HG03025 (cell line): Measurements from ENCODE around the gene PPIP5K2.
"Not testable (repeated sequence)": the region's sequence is repeated elsewhere in the genome, so short reads cannot be mapped to it uniquely, and the experiment has no call there.

ENCODE experiments used
- ATAC-seq: cut with Tn5 transposase; IDR thresholded peaks from one replicate; pipeline ENCODE4 v1.9.1; 2021; ENCODE audit warnings: mild to moderate bottlenecking, moderate library complexity; ENCODE audit not compliant: unreplicated experiment, low FRiP score

PPIP5K2 gene

DNA sequence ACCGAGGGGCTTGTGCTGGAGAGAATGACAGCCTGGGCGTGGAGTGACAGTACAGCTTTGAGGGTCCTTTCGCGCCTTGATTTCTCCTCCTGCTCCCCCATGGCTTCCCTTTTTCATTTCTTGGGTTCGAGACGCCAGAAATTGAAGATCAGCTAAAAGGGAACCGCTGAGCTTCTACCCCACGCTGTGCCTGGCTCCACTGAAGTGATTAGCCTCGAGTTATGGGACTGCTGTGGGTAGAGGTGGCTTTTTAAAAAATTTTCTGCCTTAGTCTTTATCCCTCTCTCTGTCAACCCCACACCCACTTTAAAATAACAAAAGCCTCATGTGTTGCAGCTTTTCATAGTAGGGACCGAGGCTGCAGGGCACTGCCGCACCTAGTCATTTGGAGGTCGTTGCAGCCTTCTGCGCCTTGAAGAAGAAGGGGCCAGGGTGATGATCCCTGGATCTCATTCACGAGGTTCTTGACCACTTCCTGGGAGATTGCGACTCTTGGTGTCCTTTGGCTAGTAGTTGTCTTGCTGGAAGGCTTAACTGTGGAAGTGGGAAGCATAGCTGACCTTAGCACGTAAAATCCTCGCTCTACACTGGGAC is 603 bp downstream of the PPIP5K2 start:
- ATAC-seq: peak; percentile 2

- ATAC-seq: no peak
Measured at GRCh38 chr5:103122242-103122641, 2.1 kb downstream of the PPIP5K2 start.

DNA sequence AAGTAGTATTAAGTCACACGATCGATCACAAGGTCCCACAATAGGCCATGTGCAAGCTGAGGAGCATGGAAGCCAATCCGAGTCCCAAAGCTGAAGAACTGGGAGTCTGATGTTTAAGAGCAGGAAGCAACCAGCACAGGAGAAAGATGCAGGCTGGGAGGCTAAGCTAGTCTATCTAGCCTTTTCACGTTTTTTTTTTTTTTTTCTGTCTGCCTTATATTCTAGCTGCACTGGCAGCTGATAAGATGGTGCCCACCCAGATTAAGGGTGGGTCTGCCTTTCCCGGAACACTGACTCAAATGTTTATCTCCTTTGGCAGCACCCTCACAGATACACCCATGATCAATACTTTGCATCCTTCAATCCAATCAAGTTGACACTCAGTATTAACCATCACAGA is 6.5 kb downstream of the PPIP5K2 start:
- no peak for ATAC-seq

- ATAC-seq: no peak
Measured at GRCh38 chr5:103127292-103127817, 7.3 kb downstream of the PPIP5K2 start.

DNA sequence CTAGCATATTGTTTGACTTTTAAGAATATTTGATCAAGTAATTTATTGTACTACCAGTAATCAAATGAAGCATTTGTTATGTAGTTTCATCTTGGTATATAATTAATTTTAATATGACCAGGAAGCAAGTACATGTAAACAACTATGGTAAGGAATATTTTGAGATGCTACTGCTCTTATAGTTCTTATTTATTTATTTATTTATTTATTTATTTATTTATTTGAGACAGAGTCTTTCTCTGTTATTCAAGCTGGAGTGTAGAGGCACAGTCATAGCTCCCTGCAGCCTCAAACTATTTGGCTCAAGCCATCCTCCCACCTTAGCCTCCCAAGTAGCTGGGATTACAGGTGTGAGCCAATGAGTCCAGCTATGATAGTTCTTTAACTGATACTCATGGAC is 8.1 kb downstream of the PPIP5K2 start:
- ATAC-seq: no peak

- ATAC-seq: no peak
Measured at GRCh38 chr5:103132684-103133083, 12.6 kb downstream of the PPIP5K2 start.

DNA sequence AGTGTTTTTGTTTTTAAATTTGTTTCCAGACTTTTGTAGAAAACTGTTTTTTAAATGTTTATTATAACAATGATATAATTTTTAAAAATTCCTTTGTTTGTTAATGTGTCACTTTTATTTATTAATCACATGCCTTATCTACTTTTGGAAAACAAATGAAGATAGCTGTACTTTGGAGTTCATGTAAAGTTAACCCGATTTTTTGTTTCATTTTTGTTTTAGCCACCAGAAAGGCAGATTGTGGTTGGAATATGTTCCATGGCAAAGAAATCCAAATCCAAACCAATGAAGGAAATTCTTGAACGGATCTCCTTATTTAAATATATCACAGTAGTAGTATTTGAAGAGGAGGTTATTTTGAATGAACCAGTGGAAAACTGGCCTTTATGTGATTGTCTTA is 13.1 kb downstream of the PPIP5K2 start:
- ATAC-seq: no peak

- no peak for ATAC-seq
Measured at GRCh38 chr5:103135461-103135860, 15.4 kb downstream of the PPIP5K2 start.

DNA sequence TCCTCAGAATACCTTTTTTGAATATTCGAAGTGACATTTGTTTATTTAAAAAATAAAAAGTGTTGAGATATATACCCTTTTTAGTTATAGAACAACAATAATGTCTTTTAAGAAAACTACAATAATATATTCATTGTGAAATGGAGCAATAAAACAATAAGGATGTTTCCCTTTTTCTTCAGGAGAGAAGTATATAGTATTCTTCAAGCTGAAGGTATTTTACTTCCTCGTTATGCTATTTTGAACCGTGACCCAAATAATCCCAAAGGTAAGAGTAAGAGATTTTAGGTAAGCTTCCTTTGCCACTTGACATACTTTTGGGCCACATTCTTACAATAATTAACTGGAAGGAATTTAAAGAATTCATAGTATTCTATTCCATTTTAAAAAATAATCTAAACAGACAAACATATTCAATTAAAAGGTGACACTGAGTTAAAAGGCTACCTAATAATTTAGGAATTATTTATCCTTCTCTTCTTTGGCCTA is 18.1 kb downstream of the PPIP5K2 start:
- no peak for ATAC-seq

DNA sequence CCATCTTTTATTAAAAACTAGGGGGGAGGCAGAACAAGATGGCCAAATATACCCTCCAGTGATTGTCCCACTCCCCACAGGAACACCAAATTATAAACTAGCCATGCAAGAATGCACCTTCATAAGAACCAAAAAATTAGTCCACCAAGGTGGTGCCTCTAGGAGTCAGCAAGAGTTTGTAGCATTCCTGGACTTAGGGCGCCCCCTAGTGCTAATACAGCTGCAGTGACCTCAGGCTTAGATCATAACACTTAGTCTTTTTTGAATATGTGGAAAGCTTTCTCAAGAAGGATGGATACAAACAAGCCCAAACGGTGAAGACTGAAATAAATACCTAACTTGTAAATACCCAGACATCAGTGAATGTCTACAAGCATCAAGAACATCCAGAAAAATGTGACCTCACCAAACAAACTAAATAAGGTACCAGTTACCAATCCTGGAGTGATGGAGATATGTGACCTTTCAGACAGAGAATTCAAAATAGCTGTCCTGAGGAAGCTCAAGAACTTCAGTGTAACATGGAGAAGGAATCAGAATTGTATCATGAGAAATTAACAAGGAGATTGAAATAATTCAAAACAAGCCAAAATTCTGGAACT is 19.3 kb downstream of the PPIP5K2 start:
- peak; percentile 98 for ATAC-seq

DNA sequence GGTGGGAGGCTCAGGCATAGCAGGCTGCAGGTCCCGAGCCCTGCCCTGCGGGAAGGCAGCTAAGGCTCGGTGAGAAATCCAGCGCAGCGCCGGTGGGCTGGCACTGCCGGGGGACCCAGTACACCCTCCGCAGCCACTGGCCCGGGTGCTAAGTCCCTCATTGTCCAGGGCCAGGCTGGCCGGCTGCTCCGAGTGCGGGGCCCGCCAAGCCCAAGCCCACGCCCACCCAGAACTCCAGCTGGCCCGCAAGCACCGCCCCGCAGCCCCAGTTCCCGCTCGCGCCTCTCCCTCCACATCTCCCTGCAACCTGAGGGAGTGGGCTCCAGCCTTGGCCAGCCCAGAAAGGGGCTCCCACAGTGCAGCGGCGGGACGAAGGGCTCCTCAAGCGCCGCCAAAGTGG is 22.0 kb downstream of the PPIP5K2 start:
- ATAC-seq: not testable (repeated sequence)

DNA sequence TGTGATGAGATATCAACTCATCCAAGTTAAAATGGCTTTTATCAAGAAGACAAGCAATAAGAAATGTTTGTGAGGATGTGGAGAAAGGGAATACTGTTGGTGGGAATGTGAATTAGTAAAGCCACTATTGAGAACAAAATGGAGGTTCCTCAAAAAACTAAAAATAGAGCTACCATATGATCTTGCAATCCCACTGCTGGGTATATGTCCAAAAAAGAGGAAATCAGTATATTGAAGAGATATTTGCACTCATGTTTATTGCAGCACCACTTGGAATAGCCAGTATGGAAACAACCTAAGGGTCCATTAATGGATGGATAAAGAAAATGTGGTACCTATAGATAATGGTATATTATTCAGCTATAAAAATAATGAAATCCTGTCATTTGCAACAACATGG is 25.1 kb downstream of the PPIP5K2 start:
- ATAC-seq: no peak

- no peak for ATAC-seq
Measured at GRCh38 chr5:103148213-103148612, 28.1 kb downstream of the PPIP5K2 start.

- no peak for ATAC-seq
Measured at GRCh38 chr5:103151156-103151555, 31.1 kb downstream of the PPIP5K2 start.

- ATAC-seq: no peak
Measured at GRCh38 chr5:103166706-103167105, 46.6 kb downstream of the PPIP5K2 start.

DNA sequence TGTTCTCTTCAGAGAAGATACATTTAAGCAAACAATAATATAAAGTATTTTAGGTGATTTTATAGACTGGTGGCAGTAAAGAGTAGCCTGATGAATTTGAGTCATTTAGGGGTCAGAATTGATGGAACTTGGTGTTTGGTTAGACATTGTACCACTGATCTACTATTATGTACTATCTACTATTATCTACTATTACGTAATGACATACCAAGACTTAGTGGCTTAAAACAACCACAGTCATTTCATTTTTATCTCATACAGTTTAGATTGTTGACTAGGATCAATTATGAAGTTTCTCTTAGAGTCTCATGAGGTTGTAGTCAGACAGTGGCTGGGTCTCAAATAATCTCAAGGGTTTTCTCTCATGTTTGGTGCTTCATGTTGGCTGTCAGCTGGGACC is 54.0 kb downstream of the PPIP5K2 start:
- ATAC-seq: no peak

DNA sequence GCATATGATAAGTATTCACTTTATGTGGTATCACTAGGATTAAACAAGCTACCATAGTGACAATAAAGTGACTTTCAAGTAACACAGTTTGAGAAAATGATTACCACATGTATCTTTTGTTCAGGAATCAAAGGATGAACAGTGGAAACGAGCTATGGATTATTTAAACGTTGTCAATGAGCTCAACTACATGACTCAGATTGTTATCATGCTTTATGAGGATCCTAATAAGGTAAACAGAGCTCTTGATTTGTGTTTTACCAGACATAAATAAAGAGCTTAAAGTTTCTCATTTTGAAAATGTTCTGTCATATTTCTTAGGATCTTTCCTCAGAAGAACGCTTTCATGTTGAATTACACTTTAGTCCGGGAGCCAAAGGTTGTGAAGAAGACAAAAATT is 57.4 kb downstream of the PPIP5K2 start:
- no peak for ATAC-seq

DNA sequence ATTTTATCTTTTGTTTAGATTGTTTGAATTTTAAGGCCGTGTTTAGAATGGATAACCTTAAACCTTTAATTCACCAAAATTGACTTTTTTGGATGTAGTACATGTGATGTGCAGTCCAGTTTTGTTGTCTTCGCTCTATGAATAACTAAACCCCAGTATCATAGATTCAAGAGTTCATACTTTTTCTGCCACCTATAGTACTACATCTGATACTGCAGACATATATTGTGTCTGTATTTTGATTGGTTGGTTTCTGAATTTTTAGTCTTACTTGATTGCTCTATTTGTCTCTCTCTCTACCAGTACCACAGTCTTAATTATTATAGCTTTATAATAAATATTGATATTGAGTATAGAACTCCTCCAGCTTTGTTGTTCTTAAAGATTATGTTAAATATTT is 58.1 kb downstream of the PPIP5K2 start:
- no peak for ATAC-seq

DNA sequence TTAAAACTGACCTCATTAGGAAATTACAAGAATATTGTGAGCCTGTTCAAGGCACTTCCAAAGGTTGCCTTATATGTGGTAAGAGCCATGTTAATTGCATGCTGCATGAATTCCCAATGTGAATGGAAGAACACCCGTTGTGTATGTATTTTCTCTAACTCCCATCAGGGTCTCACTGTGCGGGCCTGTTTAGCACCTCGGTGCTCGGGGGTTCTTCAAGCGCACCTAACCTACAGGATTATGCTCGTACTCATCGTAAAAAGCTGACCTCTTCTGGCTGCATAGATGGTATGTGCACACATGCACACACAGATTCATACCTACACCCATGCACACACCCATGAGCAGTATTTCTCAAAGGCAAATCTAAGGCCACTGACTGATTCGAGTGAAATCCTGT is 66.1 kb downstream of the PPIP5K2 start:
- ATAC-seq: no peak

DNA sequence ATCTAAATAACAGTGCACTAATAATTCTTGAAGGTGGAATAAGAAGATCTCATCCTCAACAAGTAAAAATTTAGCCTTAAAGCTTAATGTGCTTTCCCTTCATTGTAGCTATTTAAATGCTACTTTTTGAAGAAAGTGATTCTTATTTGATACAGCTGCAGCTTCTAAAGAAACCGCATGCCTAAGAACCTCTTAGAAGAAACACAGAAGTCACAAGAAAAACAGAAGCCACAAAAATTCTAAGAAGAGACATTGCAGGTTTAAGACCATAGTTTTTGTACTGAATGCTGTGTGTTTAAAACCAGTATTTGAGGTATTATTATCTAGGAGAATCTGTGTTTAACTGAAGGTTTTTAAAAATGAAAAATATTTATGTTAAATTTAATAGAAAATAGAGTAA is 68.3 kb downstream of the PPIP5K2 start:
- ATAC-seq: no peak

- no peak for ATAC-seq
Measured at GRCh38 chr5:103203226-103203625, 83.1 kb downstream of the PPIP5K2 start.

- ATAC-seq: not testable (repeated sequence)
Measured at GRCh38 chr5:103204990-103205389, 84.9 kb downstream of the PPIP5K2 start.
